Neuron (in vitro differentiated cells): Measurements from ENCODE around the gene TRPV5.
"Not testable (repeated sequence)": the region's sequence is repeated elsewhere in the genome, so short reads cannot be mapped to it uniquely, and the experiment has no call there.

Experiments
- H2AFZ ChIP-seq: one replicate; pipeline ENCODE4 v1.6.1; 2013; ENCODE audit warnings: low read depth, mild to moderate bottlenecking, inconsistent platforms, low read length, moderate library complexity
- H3K27me3 ChIP-seq: one replicate; pipeline ENCODE4 v1.6.1; 2013; ENCODE audit warnings: low read length; ENCODE audit not compliant: insufficient read depth
- H3K36me3 ChIP-seq: one replicate; pipeline ENCODE4 v1.6.1; 2013; ENCODE audit warnings: low read length; ENCODE audit not compliant: insufficient read depth
- H3K4me1 ChIP-seq: one replicate; pipeline ENCODE4 v1.6.1; 2013; ENCODE audit warnings: low read length; ENCODE audit not compliant: insufficient read depth
- H3K4me3 ChIP-seq: 2 replicates; pipeline ENCODE4 v1.5.1; 2013; ENCODE audit warnings: mild to moderate bottlenecking, low read length, moderate library complexity
- H3K9me3 ChIP-seq: one replicate; pipeline ENCODE4 v1.6.1; 2013; ENCODE audit warnings: low read length

TRPV5 gene

DNA sequence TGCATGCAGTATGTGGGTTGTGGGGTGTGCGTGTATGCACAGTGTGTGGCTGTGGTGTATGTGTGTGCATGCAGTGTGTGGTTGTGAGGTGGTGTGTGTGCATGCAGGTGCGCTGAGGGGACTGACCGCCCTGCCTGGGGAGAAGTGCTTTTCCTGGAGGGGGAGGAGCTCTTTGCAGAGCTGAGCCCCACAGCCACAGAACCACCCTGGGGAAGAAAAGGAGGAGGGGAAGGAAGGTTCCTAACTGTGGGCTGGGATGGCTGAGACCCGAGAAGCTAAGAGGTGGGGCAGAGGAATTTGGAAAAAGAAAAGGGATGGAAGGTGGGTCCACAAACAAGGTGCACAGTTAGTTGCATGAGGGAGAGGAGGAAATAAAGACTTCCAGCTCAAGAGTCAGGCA is at the start of gene TRPV5:
TRPV5 (minus strand) TSS at position 123 of the 400 bp plus-strand sequence. CDS start 287 bp downstream, outside the sequence.
- no peaks in the 10 kb centered on the region for H3K27me3 ChIP-seq
- no peaks in the 10 kb centered on the region for H3K9me3 ChIP-seq
- H3K4me1 ChIP-seq: no peaks in the 10 kb centered on the region
- no peak within 1 kb of the TSS for H2AFZ ChIP-seq
- H3K4me3 ChIP-seq: no peak within 1 kb of the TSS
- no peaks in the 10 kb centered on the region for H3K36me3 ChIP-seq

DNA sequence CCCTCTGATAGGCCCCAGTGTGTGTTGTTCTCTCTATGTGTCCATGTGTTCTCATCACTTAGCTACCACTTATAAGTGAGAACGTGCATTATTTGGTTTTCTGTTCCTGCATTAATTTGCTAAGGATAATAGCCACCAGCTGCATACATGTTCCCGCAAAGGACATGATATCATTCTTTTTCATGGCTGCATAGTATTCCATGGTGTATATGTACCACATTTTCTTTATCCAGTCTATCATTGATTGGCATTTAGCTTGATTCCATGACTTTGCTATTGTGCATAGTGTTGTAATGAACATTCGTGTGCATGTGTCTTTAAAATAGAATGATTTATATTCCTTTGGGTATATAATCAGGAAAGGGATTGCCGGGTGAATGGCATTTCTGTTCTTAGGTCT is 44.9 kb upstream of the TRPV5 start:
- H3K27me3 ChIP-seq, H3K9me3 ChIP-seq, H3K4me3 ChIP-seq, H3K4me1 ChIP-seq, H3K36me3 ChIP-seq, H2AFZ ChIP-seq: not testable (repeated sequence)

DNA sequence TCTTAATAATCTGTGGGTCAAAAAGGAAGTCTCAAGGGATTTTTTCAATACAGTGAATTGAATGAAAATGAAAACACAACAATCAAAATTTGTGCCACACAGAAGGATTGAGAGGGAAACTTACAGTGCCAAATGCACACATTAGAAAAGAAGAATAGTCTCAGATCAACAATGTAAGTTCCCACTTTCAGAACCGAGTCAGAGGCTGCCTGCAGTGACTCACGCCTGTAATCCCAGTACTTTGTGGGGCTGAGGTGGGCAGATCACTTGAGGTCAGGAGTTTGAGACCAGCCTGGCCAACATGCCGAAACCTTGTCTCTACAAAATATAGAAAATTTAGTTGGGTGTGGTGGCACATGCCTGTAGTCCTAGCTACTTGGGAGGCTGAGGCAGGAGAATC is 41.1 kb upstream of the TRPV5 start:
- no peaks in the 10 kb centered on the region for H3K27me3 ChIP-seq
- no peak overlapping the region for H3K4me3 ChIP-seq
- H3K36me3 ChIP-seq: no peaks in the 10 kb centered on the region
- no peaks in the 10 kb centered on the region for H3K4me1 ChIP-seq
- H3K9me3 ChIP-seq: no peaks in the 10 kb centered on the region
- H2AFZ ChIP-seq: no peak overlapping the region

DNA sequence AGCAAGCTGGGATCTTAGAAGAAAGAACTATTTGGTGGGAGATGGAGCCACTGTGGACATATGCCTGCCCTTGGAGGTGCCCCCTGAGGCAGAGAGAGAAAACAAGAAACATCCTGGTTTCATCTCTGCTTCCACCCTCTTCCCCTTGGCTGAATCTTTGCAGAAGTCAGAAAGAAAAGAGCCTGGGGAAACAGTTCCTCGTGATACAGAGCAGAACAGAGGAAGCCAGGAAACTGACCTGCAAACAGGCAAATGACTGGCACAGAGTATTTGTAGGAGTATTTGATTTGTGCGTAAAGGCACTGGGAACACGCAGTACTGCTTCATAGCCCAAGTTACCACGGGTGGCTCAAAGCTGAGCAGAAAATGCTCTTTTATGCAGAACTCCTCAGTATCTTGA is 35.6 kb upstream of the TRPV5 start:
- Histone ChIP-seq H3K4me3 (no peak overlapping the region), H3K36me3 (no peaks in the 10 kb centered on the region)

DNA sequence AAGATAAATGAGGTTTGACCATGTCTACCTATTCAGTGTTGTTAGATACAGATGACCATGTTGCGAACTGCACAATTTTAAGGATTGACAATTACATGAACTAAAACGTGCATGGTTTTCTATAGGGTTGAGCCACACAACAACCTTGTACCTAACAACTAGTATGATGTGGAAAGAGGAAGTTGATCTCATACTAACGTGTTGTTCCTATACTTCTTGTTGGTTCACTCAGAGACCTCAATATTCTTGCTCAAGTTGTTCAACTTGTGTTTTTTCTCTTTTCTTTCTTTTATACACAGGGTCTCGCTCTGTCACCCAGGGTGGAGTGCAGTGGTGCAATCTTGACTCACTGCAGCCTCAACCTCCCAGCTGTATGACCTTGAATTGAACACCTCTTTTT is 34.7 kb upstream of the TRPV5 start:
- no peak overlapping the region for H3K4me3 ChIP-seq
- no peaks in the 10 kb centered on the region for H3K36me3 ChIP-seq
- no peaks in the 10 kb centered on the region for H3K9me3 ChIP-seq
- no peaks in the 10 kb centered on the region for H3K27me3 ChIP-seq
- H3K4me1 ChIP-seq: no peaks in the 10 kb centered on the region
- no peak overlapping the region for H2AFZ ChIP-seq

More for the DNA sequence above, 35.6 kb upstream of the TRPV5 start:
- no peaks in the 10 kb centered on the region for H3K27me3 ChIP-seq
- H2AFZ ChIP-seq: no peak overlapping the region
- no peaks in the 10 kb centered on the region for H3K4me1 ChIP-seq
- H3K9me3 ChIP-seq: no peaks in the 10 kb centered on the region

DNA sequence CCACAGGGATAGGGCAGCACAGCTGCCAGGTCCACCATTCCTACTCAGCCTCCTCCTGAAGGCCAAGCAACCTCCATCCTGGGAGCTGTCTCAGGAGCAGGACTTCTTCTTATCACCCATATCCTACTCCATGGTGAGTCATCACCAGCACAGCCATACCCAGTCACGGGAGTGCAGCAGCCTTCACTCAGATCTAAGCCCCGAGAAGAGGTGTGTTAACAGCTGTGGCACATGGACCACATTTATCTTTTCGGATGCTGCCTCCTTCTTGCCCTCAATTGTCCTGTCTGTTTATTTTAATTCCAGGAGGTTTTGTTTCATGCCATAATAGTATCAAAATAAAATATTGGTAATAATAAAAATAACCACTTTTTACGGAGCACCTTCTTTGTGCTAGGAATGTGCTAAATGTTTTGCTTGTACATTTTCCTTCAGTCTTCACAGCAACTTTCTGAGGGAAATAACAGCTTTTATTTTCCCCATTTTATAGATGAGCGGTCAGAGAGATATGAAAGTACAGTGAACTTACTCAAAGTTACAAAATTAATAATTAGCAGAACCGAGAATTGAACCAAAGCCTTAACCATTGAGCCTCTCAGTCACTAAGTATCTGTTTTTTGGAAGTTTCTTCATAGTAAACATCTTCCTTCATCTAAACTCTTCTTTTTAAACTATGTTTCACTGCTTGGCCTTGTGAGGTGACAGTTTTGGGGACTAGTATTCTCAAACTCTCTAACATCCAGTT is 31.1 kb upstream of the TRPV5 start:
- Histone ChIP-seq H3K9me3 (no peaks in the 10 kb centered on the region), H3K4me3 (no peak overlapping the region), H3K27me3 (no peaks in the 10 kb centered on the region), H3K4me1 (peaks cover 4% of the 10 kb centered on the region), H3K36me3 (no peaks in the 10 kb centered on the region), H2AFZ (no peak overlapping the region)

DNA sequence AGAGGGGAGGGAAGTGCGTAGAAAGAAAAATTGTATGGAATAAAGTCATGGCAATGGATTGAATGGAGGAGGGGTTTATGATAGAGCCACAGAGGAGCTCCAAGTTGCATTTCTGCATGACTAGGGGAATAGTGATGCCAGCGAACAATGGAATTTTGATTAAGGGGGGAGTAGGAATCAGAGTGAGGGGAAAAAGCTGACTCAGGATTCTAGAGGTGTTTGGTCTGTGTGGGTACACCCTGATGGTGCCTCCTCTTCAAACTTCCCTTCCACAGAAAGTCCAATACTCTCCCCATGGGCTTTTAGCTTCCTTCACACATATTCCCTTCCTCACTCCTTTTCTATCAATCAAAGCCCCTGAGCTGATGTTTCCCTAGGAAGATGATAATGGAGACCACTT is 30.4 kb upstream of the TRPV5 start:
- Histone ChIP-seq H3K4me1 (peaks cover 4% of the 10 kb centered on the region), H3K27me3 (no peaks in the 10 kb centered on the region), H2AFZ (no peak overlapping the region), H3K4me3 (no peak overlapping the region), H3K9me3 (no peaks in the 10 kb centered on the region), H3K36me3 (no peaks in the 10 kb centered on the region)

DNA sequence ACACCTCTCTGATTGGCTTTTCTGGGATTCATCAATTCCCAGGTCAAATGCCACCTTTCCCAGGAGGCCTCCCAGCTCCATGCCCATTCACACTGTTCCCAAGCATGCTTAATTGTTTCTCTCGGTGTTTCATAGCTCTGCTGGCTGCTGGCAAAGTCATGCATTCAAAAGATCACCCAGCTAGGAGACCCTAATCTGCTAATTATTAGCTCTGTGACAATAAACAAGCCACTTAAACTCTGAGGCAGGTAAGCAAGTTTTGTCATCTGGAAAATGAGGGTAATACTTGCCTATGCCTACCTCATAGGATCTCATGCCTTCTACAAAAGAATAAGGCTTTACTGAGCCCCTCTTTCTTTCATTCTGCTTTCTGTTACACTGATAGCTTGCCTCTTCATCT is 29.4 kb upstream of the TRPV5 start:
- Histone ChIP-seq H3K9me3 (no peaks in the 10 kb centered on the region), H2AFZ (no peak overlapping the region)

DNA sequence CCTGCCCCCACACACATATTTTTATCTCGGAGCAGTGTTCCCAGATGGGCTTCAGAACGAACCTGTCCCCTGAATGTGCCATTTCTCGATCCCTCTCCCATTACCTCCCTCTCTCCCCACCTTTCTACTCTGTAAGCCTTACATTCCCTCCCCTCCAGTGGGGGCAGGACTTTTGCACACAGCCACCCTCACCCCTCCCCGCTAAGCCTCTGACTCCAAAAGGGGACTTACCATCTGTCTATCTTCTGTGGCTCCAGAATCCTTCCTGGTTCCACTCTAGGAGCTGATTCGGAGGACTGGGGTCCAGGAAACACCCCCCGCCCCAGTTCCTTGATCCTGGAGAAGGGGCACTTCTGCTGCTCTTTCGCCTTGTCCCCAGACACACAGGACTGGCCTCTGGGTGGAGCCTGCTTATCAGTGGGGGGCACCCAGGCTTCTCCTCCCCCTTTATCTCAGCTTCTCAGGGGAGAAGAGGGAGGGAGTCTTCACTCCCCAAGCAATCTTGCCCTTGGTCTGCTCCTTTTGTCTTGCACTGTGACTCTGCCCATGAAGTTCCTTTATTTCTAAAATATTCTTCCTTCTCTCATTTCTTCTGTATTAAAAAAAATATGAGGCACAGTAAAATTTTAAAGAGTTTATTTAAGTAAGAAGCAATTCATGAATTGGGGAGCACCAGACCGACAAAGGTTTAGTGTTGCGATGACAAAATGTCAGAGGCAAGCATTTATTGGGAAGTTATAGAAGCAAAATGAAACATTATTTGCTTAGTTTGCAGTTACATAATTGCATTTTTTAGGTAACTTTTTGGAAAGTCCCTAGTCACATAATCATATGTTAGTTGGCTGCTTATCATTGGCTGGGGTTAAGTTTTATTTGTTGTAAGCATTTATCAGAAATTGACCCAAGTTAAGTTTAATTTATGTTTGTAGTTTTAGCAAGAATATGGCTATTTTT is 28.7 kb upstream of the TRPV5 start, which contains the start of gene KEL:
KEL (minus strand) TSS at position 391 of the 954 bp plus-strand sequence; CDS start at position 234, 157 bp downstream.
- Histone ChIP-seq H2AFZ (no peak within 1 kb of the TSS), H3K36me3 (no peaks in the 10 kb centered on the region), H3K9me3 (no peaks in the 10 kb centered on the region), H3K4me1 (peaks cover 4% of the 10 kb centered on the region), H3K4me3 (no peak within 1 kb of the TSS), H3K27me3 (no peaks in the 10 kb centered on the region)

More for the DNA sequence above, 29.4 kb upstream of the TRPV5 start:
- Histone ChIP-seq H3K36me3 (no peaks in the 10 kb centered on the region), H3K4me1 (peaks cover 4% of the 10 kb centered on the region), H3K4me3 (no peak overlapping the region), H3K27me3 (no peaks in the 10 kb centered on the region)

DNA sequence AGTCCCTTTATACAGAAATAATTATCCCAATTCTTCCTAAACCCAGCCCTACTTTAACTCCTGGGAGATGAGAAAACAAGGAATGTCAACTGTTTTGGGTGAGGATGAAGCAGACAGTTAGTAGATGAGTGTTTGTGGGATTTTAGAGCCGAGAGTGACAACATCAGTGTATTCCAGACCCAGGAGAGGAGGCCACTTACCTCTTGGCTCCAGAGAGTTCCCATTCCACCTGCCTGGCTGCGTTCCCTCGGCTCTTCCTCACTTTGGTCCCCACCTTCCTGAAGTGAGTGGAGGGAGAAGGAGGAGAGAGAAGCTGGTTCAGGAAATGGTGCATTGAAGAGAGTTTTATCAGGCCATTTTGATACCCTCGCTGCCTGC is 28.0 kb upstream of the TRPV5 start:
- Histone ChIP-seq H3K36me3 (no peaks in the 10 kb centered on the region), H3K27me3 (no peaks in the 10 kb centered on the region), H3K4me3 (no peak overlapping the region), H2AFZ (no peak overlapping the region), H3K4me1 (peaks cover 4% of the 10 kb centered on the region), H3K9me3 (no peaks in the 10 kb centered on the region)

DNA sequence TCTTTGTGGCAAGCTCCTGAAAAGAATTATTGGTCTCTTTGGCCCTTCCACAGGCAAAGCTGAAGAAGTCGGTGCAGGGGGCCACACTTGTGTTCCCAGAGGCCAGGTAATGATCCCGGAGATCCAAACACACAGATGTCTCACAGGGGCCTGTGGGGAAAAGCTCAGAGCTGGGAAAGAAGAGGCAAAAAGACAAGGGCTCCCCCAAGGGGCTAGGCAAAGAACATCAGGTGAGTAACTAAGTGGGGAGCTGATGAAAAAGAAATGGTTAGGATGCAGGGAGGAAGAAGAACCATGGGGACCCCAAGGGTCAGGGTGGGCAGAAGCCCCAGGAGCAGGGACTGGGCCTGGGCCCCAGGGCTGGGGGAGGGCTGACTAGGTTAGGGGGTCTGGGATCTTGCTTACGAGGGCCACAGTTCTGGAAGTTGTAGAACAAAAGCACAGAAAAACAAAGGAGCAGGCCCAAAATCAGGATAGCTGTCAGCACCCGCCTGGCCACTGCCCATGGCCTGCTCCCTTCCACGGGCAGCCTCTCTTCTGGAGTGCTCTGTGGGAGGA is 27.5 kb upstream of the TRPV5 start:
- no peak overlapping the region for H3K4me3 ChIP-seq

DNA sequence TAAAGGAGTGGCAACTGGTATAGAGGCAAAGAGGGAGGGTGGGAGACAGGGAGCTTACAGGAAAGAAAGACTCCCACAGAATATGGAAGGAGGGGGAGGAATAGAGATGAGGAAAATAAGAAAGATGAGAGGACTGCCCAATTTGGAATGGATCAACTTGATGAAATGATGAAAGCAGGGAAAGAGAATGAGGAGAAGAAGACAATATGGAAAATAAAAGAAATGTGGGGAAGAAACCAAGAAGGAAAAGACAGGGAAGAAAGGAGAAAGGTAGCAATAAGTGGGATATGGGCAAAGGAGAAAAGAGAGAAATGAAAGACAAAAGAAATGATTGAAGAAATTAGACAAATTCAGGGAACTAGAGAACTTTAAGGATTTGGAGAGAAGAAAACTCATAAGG is 25.7 kb upstream of the TRPV5 start:
- no peak overlapping the region for H3K4me3 ChIP-seq
- H2AFZ ChIP-seq: no peak overlapping the region
- no peaks in the 10 kb centered on the region for H3K9me3 ChIP-seq
- no peaks in the 10 kb centered on the region for H3K27me3 ChIP-seq
- no peaks in the 10 kb centered on the region for H3K36me3 ChIP-seq
- peaks cover 4% of the 10 kb centered on the region for H3K4me1 ChIP-seq

More for the DNA sequence above, 27.5 kb upstream of the TRPV5 start:
- Histone ChIP-seq H3K27me3 (no peaks in the 10 kb centered on the region), H2AFZ (no peak overlapping the region), H3K4me1 (peaks cover 4% of the 10 kb centered on the region), H3K36me3 (no peaks in the 10 kb centered on the region), H3K9me3 (no peaks in the 10 kb centered on the region)

DNA sequence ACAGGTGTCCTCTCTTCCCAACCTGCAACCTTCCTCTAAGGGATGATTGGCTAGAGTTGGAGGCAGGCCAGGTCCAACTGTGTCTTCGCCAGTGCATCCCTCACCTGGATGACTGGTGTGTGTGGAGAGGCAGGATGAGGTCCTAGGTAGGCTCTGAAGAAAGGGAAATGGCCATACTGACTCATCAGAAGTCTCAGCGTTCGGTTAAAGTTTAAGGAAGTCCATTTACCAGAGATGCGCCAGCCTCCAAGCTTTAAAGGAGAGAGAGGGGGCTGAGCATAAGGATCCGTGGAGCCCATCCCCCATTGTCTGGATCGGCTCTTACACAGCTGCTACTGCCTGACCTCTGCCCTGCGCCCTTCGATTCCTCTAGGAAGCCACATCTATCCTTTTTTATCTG is 24.2 kb upstream of the TRPV5 start:
- Histone ChIP-seq H3K9me3 (no peaks in the 10 kb centered on the region), H3K4me3 (no peak overlapping the region), H3K36me3 (no peaks in the 10 kb centered on the region), H3K27me3 (no peaks in the 10 kb centered on the region), H3K4me1 (no peaks in the 10 kb centered on the region), H2AFZ (no peak overlapping the region)
